A549 (cell line): ENCODE measurements around the gene TNFRSF21. TPM values are rescaled to one million over a fixed set of nuclear protein-coding genes. Genes with fewer than 3 reads are reported as not detected.

ENCODE experiments used
- ATAC-seq, 2 experiments: fragments of 200-7000 bp in 1 of 2; fragments of >200 bp in 1 of 2; cut with Nextera tagmentation in 1 of 2; cut with Tn5 transposase in 1 of 2; 3 replicates each; pipeline versions ENCODE4 v1.8.0 to v1.9.1; 2018 to 2020; ENCODE audit warnings: mild to moderate bottlenecking in 1 of 2, moderate library complexity in 1 of 2
- CTCF ChIA-PET: fragments of 300-600 bp; sonication (Branson Sonifier 250); formaldehyde crosslinking; extraction: SDS; loops from one replicate; lab custom pipeline; 2021; ENCODE audit warnings: antibody characterized with exemption, inconsistent platforms; lab: Yijun Ruan, JAX
- POLR2A ChIA-PET: fragments of 350-600 bp; formaldehyde crosslinking; extraction: SDS; loops from one replicate; lab custom pipeline; 2021; ENCODE audit warnings: antibody characterized with exemption, inconsistent platforms; lab: Yijun Ruan, JAX
- DNase-seq, 2 experiments: peaks; one replicate each; pipeline versions ENCODE4 v3.0.0 to v3.0.0-alpha.2; 2011 to 2016; ENCODE audit warnings: low read depth in 1 of 2, low spot score in 1 of 2
- FAIRE-seq: peaks from 2 replicates; lab custom pipeline; 2011; peaks lifted over from hg19 to GRCh38; lab: Jason Lieb, UNC
- H3K27ac ChIP-seq, 2 experiments: fragments of >200 bp; sonication (Bioruptor Twin); formaldehyde crosslinking; 3 replicates each; pipeline ENCODE4 v1.5.1; 2016 to 2017
- H3K4me1 ChIP-seq: fragments of >200 bp; sonication (Bioruptor Twin); formaldehyde crosslinking; 3 replicates; pipeline ENCODE4 v1.6.1; 2016
- H3K4me2 ChIP-seq: fragments of >200 bp; sonication (Bioruptor Twin); formaldehyde crosslinking; 3 replicates; pipeline ENCODE4 v1.6.1; 2016
- H3K4me3 ChIP-seq: fragments of >200 bp; sonication (Bioruptor Twin); formaldehyde crosslinking; 3 replicates; pipeline ENCODE4 v1.5.1; 2016
- H3K9me3 ChIP-seq: fragments of >200 bp; sonication (Bioruptor Twin); formaldehyde crosslinking; 3 replicates; pipeline ENCODE4 v1.6.1; 2016
- ATOH8 ChIP-seq: fragments of 250-450 bp; sonication (Bioruptor Pico); IDR thresholded peaks from 2 replicates; pipeline ENCODE4 v1.5.0; 2020; ENCODE audit warnings: low read depth, mild to moderate bottlenecking, moderate library complexity
- BCL3 ChIP-seq: fragments of >200 bp; sonication (Bioruptor Twin); formaldehyde crosslinking; IDR thresholded peaks from 3 replicates; pipeline ENCODE4 v1.6.1; 2016
- CBX8 ChIP-seq: fragments of 200-600 bp; sonication (generic); IDR thresholded peaks from 2 replicates; pipeline ENCODE4 v1.6.1; 2016
- CEBPB ChIP-seq, 2 experiments: fragments of >200 bp in 1 of 2; sonication (Bioruptor Twin) in 1 of 2; formaldehyde crosslinking in 1 of 2; IDR thresholded peaks; 2 replicates each; pipeline ENCODE4 v1.6.1; 2012 to 2016
- CHD2 ChIP-seq: fragments of 150-350 bp; IDR thresholded peaks from 2 replicates; pipeline ENCODE4 v1.6.1; 2014; ENCODE audit warnings: low read length; ENCODE audit not compliant: partially characterized antibody
- E2F6 ChIP-seq: IDR thresholded peaks from 2 replicates; pipeline ENCODE4 v1.6.1; 2012; ENCODE audit warnings: low read depth, borderline replicate concordance
- EHF ChIP-seq: fragments of 250-450 bp; sonication (Bioruptor Pico); IDR thresholded peaks from 2 replicates; pipeline ENCODE4 v1.5.0; 2020; ENCODE audit warnings: mild to moderate bottlenecking
- EHMT2 ChIP-seq: fragments of 200-600 bp; sonication (generic); IDR thresholded peaks from 2 replicates; pipeline ENCODE4 v1.6.1; 2016; ENCODE audit warnings: antibody characterized with exemption, low read depth, mild to moderate bottlenecking, moderate library complexity
- HDAC2 ChIP-seq: fragments of 200-600 bp; sonication (generic); IDR thresholded peaks from 2 replicates; pipeline ENCODE4 v1.6.1; 2016
- HES2 ChIP-seq: fragments of >200 bp; sonication (Bioruptor Twin); formaldehyde crosslinking; IDR thresholded peaks from 2 replicates; pipeline ENCODE4 v1.6.1; 2016
- HEYL ChIP-seq: fragments of 250-450 bp; sonication (Bioruptor Pico); IDR thresholded peaks from 2 replicates; pipeline ENCODE4 v1.8.0; 2021; ENCODE audit warnings: mild to moderate bottlenecking, moderate library complexity
- HOXA7 ChIP-seq: fragments of 250-450 bp; sonication (Bioruptor Pico); IDR thresholded peaks from 2 replicates; pipeline ENCODE4 v1.5.0; 2020; ENCODE audit warnings: mild to moderate bottlenecking, moderate library complexity
- HOXB13 ChIP-seq: fragments of 250-450 bp; sonication (Bioruptor Pico); IDR thresholded peaks from 2 replicates; pipeline ENCODE4 v1.5.0; 2020; ENCODE audit warnings: low read depth, mild to moderate bottlenecking, moderate library complexity
- HOXB5 ChIP-seq: fragments of 250-450 bp; sonication (Bioruptor Pico); IDR thresholded peaks from 2 replicates; pipeline ENCODE4 v1.5.0; 2020; ENCODE audit warnings: mild to moderate bottlenecking, moderate library complexity
- JUN ChIP-seq, 2 experiments: fragments of >200 bp; sonication (Bioruptor Twin); formaldehyde crosslinking; IDR thresholded peaks; 2 replicates in 1 of 2; 3 replicates in 1 of 2; pipeline ENCODE4 v1.6.1; 2016 to 2017
- JUNB ChIP-seq: fragments of >200 bp; sonication (Bioruptor Twin); formaldehyde crosslinking; IDR thresholded peaks from 2 replicates; pipeline ENCODE4 v1.6.1; 2016
- KDM1A ChIP-seq: fragments of 200-600 bp; sonication (generic); IDR thresholded peaks from 2 replicates; pipeline ENCODE4 v1.6.1; 2016; ENCODE audit warnings: low read depth, mild to moderate bottlenecking
- PBX3 ChIP-seq: IDR thresholded peaks from 2 replicates; pipeline ENCODE4 v1.6.1; 2012
- PHF8 ChIP-seq: fragments of 200-600 bp; sonication (generic); IDR thresholded peaks from 2 replicates; pipeline ENCODE4 v1.6.1; 2016; ENCODE audit warnings: low read depth, mild to moderate bottlenecking, antibody characterized with exemption, moderate library complexity, borderline replicate concordance
- POLR2AphosphoS2 ChIP-seq: conservative IDR thresholded peaks from 2 replicates; pipeline ENCODE4 v1.6.1; 2012; ENCODE audit warnings: low read length, improper control_type of control experiment, inconsistent platforms
- RCOR1 ChIP-seq: fragments of 150-350 bp; IDR thresholded peaks from 2 replicates; pipeline ENCODE4 v1.6.1; 2014; ENCODE audit warnings: antibody characterized with exemption, low read length, low read depth
- RFX5 ChIP-seq: fragments of 450-650 bp; IDR thresholded peaks from 2 replicates; pipeline ENCODE4 v1.7.1; 2014; ENCODE audit warnings: antibody characterized with exemption, mild to moderate bottlenecking, moderate library complexity
- SREBF2 ChIP-seq: fragments of 450-650 bp; IDR thresholded peaks from 2 replicates; pipeline ENCODE4 v1.6.1; 2014; ENCODE audit warnings: mild to moderate bottlenecking, moderate library complexity
- TFCP2L1 ChIP-seq: fragments of 250-450 bp; sonication (Bioruptor Pico); IDR thresholded peaks from 2 replicates; pipeline ENCODE4 v1.5.0; 2021; ENCODE audit warnings: mild to moderate bottlenecking
- ZFP36 ChIP-seq: fragments of 450-650 bp; IDR thresholded peaks from 2 replicates; pipeline ENCODE4 v1.6.1; 2014; ENCODE audit warnings: borderline replicate concordance; ENCODE audit not compliant: partially characterized antibody
- ZNF302 ChIP-seq: fragments of 250-450 bp; sonication (Bioruptor Pico); IDR thresholded peaks from 2 replicates; pipeline ENCODE4 v1.9.0; 2021; ENCODE audit warnings: inconsistent platforms, mild to moderate bottlenecking, moderate library complexity
- WGBS: methylation state at CpG from one replicate; pipeline ENCODE4 v1.1.6; 2017; ENCODE audit errors: missing lambda C conversion rate; 5-methylcytosine and 5-hydroxymethylcytosine counted together
- polyA plus RNA-seq, 4 experiments: library from polyadenylated mRNA; depleted of rRNA in 3 of 4; stranded (reverse); fragments of >200 nt; fragmentation: RNase III in 1 of 4; extraction: RNeasy Plus Mini Kit Qiagen cat#74134 plus additional on column Dnase treatment in 1 of 4; gene quantifications; 2 replicates in 3 of 4; 3 replicates in 1 of 4; pipeline ENCODE4 v1.2.3, GENCODE V29; 2011 to 2017
- TF ChIP-seq, protein P1 (sequence below): fragments of 450-650 bp; IDR thresholded peaks from 2 replicates; pipeline ENCODE4 v1.6.1; 2014; ENCODE audit warnings: antibody characterized with exemption

TNFRSF21 gene
- polyA plus RNA-seq, 2 of the 4 experiments (the other 2 are of a cell fraction) = 14.1 to 15.6 TPM

DNA sequence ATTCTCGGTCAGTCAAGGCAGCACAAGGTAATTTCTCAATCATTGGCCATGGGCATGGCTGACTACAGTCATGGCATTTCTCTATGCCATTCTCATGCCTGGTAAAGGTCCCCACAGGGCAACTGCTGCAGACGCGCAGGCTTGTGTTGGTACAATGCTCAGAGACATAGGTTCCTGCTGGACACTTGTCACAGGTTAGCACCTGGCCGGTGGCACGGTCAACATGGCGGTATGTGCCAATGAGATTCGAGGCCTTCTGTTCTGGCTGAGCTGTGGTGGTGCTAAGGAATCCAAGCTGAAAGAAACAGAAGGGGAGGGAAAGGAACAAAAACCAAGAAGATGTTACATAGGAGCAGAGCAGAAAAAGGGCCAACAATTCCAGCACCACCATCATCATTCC lies 23.4 kb downstream of the TNFRSF21 start (continued):
- TF ChIP-seq, protein P1, sequence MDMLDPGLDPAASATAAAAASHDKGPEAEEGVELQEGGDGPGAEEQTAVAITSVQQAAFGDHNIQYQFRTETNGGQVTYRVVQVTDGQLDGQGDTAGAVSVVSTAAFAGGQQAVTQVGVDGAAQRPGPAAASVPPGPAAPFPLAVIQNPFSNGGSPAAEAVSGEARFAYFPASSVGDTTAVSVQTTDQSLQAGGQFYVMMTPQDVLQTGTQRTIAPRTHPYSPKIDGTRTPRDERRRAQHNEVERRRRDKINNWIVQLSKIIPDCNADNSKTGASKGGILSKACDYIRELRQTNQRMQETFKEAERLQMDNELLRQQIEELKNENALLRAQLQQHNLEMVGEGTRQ = no peak
- TF ChIP-seq HDAC2 = no peak
- no peak for TF ChIP-seq BCL3
- TF ChIP-seq CHD2 = no peak

DNA sequence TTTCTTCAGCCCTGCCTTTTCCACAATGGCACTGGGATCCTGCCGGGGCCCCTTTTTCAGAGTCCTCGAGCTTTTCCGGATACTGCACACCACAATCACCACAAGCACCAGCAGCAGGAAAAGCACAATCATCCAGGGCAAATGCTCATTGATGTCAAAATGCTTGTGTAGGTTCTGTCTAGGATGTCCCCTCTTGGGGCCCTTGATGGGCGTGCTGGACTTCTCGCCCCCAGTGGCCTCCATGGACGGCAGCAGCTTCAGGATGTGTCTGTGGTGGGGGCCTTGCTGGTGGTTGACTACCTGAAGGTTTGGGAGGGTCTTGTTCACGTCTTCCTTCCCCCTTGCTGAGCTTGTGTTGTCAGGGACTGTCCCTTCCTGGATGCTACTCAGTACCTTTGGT lies 25.7 kb downstream of the TNFRSF21 start:
- no peaks in the 10 kb centered on the region for H3K9me3 ChIP-seq
- no peak overlapping the region for H3K4me2 ChIP-seq
- H3K4me1 ChIP-seq = peaks cover 20% of the 10 kb centered on the region
- no peak for TF ChIP-seq HOXA7
- TF ChIP-seq PBX3 = no peak
- TF ChIP-seq HOXB5 = no peak
- TF ChIP-seq HOXB13 (CRISPR knock-in tag) = no peak
- no peak for TF ChIP-seq E2F6
- TF ChIP-seq ZFP36 = no peak
- TF ChIP-seq POLR2AphosphoS2 = no peak
- TF ChIP-seq RFX5 = no peak
- no peak for TF ChIP-seq EHMT2
- no peak for TF ChIP-seq EHF (CRISPR knock-in tag)
- ChIA-PET CTCF (interaction anchor here (0.6 kb wide), 1 partner anchor 189 kb away, joined by 3 read pairs; no protein-coding TSS in a partner anchor), POLR2A (no interaction called here)
- no peak overlapping the region for H3K4me3 ChIP-seq
- ATAC-seq (no peak), FAIRE-seq (no peak), DNase-seq (no peak)
- H3K27ac ChIP-seq = no peak overlapping the region
- 100% methylated on average over 6 of the region's 7 CpGs for WGBS

GRCh38 chr6:47278545-47278944 lies 31.2 kb downstream of the TNFRSF21 start:
- H3K9me3 ChIP-seq = no peaks in the 10 kb centered on the region
- H3K4me1 ChIP-seq = peaks cover 19% of the 10 kb centered on the region
- ATAC-seq = no peak; a peak in 1 of 6 replicates
- DNase-seq = peak in 1 of 2 experiments; percentile 23
- H3K4me3 ChIP-seq = no peak overlapping the region
- WGBS = 69% methylated on average over 3 of the region's 3 CpGs
- CTCF ChIA-PET = interaction anchor here (1.0 to 3.4 kb wide), 2 partner anchors 10 to 31 kb away, joined by 4 to 14 read pairs; partner anchors contain the start of gene TNFRSF21
- no peak for FAIRE-seq
- 0 out of 6 replicates have a peak overlapping the region, but pooled peaks of 1 of the 2 experiments have one; percentile 20 for H3K27ac ChIP-seq
- TF ChIP-seq CEBPB (IDR thresholded peaks at IDR 0.05) (peak; percentile 61 to 80), TFCP2L1 (CRISPR knock-in tag) (no peak)
- TF ChIP-seq, all 56 proteins: peak for 1
- POLR2A ChIA-PET = no interaction called here
- H3K4me2 ChIP-seq = peak overlapping the region; percentile 37

DNA sequence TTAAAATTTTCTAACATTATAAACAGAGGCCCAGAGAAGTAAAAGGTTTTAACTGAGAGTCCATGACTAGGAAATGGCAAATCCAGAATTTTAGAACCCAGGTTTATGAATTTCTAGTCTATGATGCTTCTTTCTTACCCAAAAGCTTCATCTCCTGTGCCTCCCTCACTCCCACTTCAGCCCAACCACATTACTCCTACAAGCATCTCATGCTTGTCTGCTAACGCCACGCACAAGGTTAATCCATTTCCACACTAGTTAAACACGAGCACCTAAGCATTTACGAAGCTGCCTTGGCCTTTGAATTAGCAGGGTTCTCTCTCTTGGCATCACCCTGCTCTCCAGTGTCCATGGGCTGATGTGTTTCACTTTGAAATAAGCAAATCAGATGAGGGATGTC lies 32.0 kb downstream of the TNFRSF21 start:
- no peak overlapping the region for H3K27ac ChIP-seq
- H3K4me3 ChIP-seq = no peak overlapping the region
- H3K9me3 ChIP-seq = no peaks in the 10 kb centered on the region
- POLR2A ChIA-PET = no interaction called here
- WGBS = 91% methylated on average over 4 of the region's 4 CpGs
- FAIRE-seq (no peak), DNase-seq (no peak), ATAC-seq (no peak)
- no peak overlapping the region for H3K4me2 ChIP-seq
- CTCF ChIA-PET = interaction anchor here (1.0 to 3.4 kb wide), 2 partner anchors 11 to 32 kb away, joined by 4 to 14 read pairs; partner anchors contain the start of gene TNFRSF21
- H3K4me1 ChIP-seq = peaks cover 19% of the 10 kb centered on the region
- TF ChIP-seq ZNF302 (CRISPR knock-in tag) (no peak), HEYL (no peak), ATOH8 (CRISPR knock-in tag) (no peak), RCOR1 (no peak), KDM1A (no peak), PHF8 (no peak), JUN (IDR thresholded peaks at IDR 0.05) (no peak), CBX8 (no peak), ZFP36 (no peak), SREBF2 (no peak), JUNB (no peak), HES2 (no peak)
